GM12891 (cell line): ENCODE data around the gene KCND3.

Experiments used
- DNase-seq: peaks from one replicate; pipeline ENCODE4 v3.0.0; 2011; ENCODE audit warnings: low spot score; ENCODE audit not compliant: insufficient read length
- FAIRE-seq: peaks from 2 replicates; lab custom pipeline; 2011; peaks lifted over from hg19 to GRCh38; lab: Jason Lieb, UNC
- PAX5 ChIP-seq: IDR thresholded peaks from 2 replicates; pipeline ENCODE4 v1.6.1; 2011; ENCODE audit warnings: low read length, moderate library complexity, mild to moderate bottlenecking; ENCODE audit not compliant: insufficient read depth, severe bottlenecking
- POLR2A ChIP-seq: IDR thresholded peaks from 2 replicates; pipeline ENCODE4 v1.6.1; 2011; ENCODE audit warnings: low read depth, low read length, control low read depth
- POLR2AphosphoS5 ChIP-seq: IDR thresholded peaks from 2 replicates; pipeline ENCODE4 v1.6.1; 2011; ENCODE audit warnings: low read depth, low read length, control low read depth
- POU2F2 ChIP-seq: IDR thresholded peaks from 2 replicates; pipeline ENCODE4 v1.6.1; 2011; ENCODE audit warnings: low read depth, mild to moderate bottlenecking, control low read depth, low read length, moderate library complexity
- SPI1 ChIP-seq: IDR thresholded peaks from 2 replicates; pipeline ENCODE4 v1.6.1; 2011; ENCODE audit warnings: low read depth, low read length, control low read depth
- TAF1 ChIP-seq: IDR thresholded peaks from 2 replicates; pipeline ENCODE4 v1.6.1; 2011; ENCODE audit warnings: low read depth, low read length, control low read depth

KCND3 gene

GRCh38 chr1:111856411-111857185 lies 132.9 kb downstream of the KCND3 start:
- TF ChIP-seq POLR2AphosphoS5 (no peak), POU2F2 (no peak), POLR2A (no peak), TAF1 (no peak), SPI1 (no peak)
- no peak for DNase-seq
- no peak for FAIRE-seq

DNA sequence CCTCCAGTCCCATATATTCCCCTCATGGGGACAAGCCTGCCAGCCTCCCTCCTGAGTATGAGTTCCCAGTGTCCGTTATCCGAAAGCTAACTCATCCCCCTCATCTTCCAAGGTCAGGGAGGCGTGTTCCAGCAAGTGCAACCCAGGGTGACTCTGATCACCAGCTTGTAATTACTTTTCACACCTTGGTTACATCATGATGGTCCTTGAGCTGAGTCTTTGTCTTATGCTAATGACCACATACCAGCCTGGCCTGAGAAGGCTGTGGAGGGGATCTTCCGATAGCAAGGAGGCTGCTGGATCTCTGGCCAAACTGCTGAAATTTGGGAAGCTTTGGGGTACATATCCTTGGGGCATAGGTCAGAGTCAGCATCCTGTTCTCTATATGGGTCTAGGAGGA lies 134.2 kb downstream of the KCND3 start:
- FAIRE-seq = no peak
- TF ChIP-seq POLR2AphosphoS5 (no peak), POU2F2 (no peak), PAX5 (no peak), TAF1 (no peak), SPI1 (no peak), POLR2A (no peak)

GRCh38 chr1:111852261-111852721 lies 137.2 kb downstream of the KCND3 start:
- no peak for FAIRE-seq
- TF ChIP-seq PAX5 (no peak), POLR2A (no peak)
- DNase-seq = no peak

More for the DNA sequence above, 134.2 kb downstream of the KCND3 start:
- DNase-seq = no peak

- DNase-seq = no peak
- FAIRE-seq = no peak
Measured at GRCh38 chr1:111851552-111851951, 137.9 kb downstream of the KCND3 start.

DNA sequence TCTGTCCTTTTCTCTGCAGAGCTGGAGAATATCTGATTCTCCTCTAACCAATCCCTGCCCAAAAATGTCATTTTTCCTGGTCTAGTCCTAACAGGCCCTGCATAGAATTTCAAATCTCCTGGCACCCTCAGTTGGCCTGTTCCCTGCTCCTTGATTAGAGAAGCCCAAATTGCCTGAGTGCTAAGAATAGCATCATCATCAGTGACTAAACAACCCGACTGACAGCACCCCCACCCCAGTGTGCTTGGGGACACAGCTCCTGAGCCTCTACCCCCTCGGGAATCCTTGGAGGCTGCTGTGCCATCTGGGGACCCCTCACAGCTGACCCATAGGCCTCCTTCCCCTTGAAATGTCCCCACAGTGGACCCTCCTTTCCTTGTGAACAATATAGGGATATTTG lies 139.4 kb downstream of the KCND3 start:
- FAIRE-seq = no peak

More at GRCh38 chr1:111851552-111851951, 137.9 kb downstream of the KCND3 start:
- TF ChIP-seq SPI1 = no peak
- no peak for TF ChIP-seq PAX5
- no peak for TF ChIP-seq POLR2AphosphoS5
- TF ChIP-seq TAF1 = no peak
- no peak for TF ChIP-seq POLR2A
- TF ChIP-seq POU2F2 = no peak

DNA sequence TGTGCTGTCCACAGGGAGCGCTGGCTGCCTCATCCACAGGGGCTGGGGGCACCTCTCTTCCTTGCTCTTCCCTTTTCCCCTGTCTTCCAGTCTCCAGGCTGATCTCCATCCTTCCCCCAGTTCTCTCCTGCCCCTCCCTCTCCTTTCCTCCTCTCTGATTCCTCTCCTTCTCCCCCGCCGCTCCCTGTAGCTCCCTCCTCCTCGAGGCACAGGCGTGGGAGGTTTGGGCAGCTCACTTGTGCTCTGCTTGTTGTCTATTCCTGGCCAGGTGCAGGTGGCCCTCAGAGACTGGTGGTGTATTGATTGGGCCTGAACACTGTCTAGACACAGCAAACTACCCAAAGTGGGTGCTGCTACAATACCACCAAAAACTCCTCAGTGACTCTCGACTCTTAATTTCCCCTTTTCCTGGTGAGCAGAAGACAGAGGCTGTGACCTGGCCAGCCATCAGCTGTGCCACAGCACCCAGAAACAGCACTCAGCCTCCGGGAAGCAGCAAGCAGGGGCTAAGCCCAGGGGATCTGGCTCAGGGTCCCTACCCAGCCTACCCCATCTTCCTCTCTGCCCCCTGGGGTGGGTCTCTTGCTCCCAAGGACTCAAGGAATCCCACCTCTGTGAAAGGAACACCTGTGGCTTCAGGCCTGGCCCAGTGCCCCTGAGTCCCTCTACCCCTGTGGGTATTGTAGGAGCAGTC lies 140.5 kb downstream of the KCND3 start:
- no peak for FAIRE-seq
- DNase-seq = no peak
- no peak for TF ChIP-seq PAX5
- no peak for TF ChIP-seq POLR2AphosphoS5
- TF ChIP-seq POU2F2 = no peak
- no peak for TF ChIP-seq SPI1
- TF ChIP-seq POLR2A = no peak
- no peak for TF ChIP-seq TAF1

More for the DNA sequence above, 139.4 kb downstream of the KCND3 start:
- DNase-seq = no peak
- TF ChIP-seq POLR2AphosphoS5 = no peak
- no peak for TF ChIP-seq POU2F2
- no peak for TF ChIP-seq SPI1
- TF ChIP-seq POLR2A = no peak
- no peak for TF ChIP-seq TAF1
- TF ChIP-seq PAX5 = no peak

DNA sequence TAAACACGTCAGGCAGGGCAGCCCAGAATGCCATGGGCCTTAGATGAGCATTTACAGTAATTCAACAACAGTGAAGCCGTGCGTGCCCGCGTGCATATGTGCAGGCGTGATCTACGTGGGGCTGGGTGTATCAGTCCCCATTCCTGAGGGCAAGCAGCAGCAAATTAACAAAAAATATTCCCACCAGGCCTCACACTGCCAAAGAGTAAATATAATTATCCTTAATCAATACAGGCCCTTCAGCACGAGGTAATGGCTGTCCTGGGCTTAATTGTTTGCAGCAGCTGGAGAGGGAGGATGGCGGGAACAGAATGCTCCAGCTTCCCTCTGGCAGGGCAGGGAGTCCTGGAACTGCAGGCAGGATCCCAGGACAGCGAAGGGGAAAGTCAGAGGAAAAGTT lies 142.0 kb downstream of the KCND3 start:
- FAIRE-seq (no peak), DNase-seq (no peak)
- no peak for TF ChIP-seq PAX5
- TF ChIP-seq POLR2A = no peak
- no peak for TF ChIP-seq POU2F2
- TF ChIP-seq SPI1 = no peak
- no peak for TF ChIP-seq TAF1
- no peak for TF ChIP-seq POLR2AphosphoS5

DNA sequence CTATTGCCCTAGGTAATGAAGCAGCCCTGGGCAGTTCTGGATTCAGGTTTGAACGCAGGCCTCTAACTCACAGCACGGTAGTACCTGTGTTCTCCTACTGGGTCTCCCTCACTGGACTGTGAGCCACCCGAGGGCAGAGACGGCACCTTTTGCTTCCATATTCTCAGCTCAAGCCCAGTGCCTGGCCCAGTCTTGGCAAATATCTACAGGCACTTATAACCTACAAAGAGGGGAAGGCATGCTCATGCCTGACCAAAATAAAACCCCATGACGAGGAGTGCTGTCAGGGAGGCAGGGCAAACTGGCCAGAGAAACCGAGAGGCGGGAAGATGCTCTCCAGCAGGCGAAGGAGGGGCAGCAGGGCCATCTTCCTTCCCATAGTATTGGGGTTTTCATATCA lies 142.6 kb downstream of the KCND3 start:
- DNase-seq (no peak), FAIRE-seq (no peak)
- TF ChIP-seq TAF1 (no peak), POLR2AphosphoS5 (no peak), PAX5 (no peak), POLR2A (no peak), SPI1 (no peak), POU2F2 (no peak)

- TF ChIP-seq POLR2AphosphoS5 (no peak), POU2F2 (no peak), POLR2A (no peak), SPI1 (no peak), TAF1 (no peak), PAX5 (no peak)
- no peak for DNase-seq
- no peak for FAIRE-seq
Measured at GRCh38 chr1:111843177-111843576, 146.3 kb downstream of the KCND3 start.

GRCh38 chr1:111842411-111842810 lies 147.1 kb downstream of the KCND3 start:
- DNase-seq = no peak

More at GRCh38 chr1:111842411-111842810, 147.1 kb downstream of the KCND3 start:
- TF ChIP-seq TAF1 (no peak), SPI1 (no peak), POLR2AphosphoS5 (no peak)
- no peak for FAIRE-seq
